ENCODE data around the gene ASTN1.

The ASTN1 gene

DNA sequence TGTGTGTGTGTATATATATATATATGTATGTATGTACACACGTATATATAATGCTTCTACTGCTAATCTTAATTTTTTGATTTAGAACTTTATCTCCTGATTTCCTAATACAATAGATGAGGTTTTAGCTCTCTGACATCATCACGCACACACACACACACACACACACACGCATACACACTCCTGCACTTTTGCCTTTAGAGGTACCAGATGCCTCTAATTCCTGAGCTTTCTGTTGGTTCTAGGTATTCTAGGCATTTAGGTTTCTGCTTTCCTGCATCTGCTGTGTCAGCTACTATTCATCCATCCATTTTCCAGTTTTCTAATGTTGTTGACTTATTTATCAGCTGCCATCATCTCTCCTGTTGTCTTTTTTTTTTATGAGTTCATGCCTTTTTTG, 348.3 kb downstream of the ASTN1 start:
- no peak for DNase-seq

DNA sequence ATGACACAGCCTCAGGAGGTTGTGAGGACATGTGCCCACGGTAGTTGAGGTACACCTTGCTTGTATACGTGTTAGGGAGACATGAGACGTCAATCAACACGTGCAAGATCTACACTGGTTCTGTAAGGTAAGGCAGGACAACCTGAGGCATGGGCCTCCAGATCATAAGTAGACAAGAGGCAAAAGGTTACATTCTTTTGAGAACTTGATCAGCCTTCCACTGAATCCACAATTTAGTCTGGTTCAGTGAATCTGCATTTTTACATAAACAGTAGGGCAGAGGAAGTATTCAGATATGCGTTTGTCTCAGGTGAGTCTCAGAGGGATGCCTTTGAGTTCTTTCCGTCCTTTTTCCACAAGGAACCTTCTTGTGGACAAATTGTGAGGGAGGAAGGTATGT, 348.9 kb downstream of the ASTN1 start:
- DNase-seq = no peak

DNA sequence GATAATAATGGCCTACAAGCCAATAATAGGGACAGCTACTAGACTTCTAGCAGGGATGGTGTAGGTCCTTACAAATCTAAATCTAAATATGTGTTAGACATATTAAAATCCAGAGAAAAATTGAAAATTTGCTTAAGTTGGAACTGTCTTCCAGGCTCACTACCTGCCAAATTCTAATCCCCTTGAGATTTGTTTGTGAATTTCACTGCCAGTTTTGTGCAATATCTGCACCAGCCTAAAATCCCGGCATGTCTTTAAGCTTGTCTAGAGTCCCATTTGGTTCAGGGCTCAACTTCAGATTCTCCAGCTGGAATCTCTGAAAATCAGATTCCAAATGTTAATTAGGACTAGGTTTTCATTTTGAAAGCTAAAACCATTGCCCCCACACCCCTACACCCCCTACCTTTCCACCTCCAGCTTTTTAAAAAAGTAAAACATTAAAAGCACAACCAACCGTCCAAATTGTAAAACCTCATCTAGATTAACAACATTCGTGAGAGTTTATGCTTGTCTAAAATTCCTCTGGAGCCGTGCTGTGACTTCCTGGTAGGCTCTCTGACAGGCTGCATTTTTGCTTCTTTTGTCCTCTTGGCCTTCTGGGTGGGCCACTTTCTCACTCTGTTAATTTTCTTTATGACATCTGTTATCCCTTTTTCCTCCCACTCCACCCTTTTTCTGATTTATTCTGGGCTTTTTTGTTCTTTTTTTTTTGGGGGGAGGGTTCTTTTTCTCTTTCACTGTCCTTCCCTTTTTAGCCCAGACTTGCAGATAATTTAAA, 352.8 kb downstream of the ASTN1 start:
- DNase-seq = no peak

DNA sequence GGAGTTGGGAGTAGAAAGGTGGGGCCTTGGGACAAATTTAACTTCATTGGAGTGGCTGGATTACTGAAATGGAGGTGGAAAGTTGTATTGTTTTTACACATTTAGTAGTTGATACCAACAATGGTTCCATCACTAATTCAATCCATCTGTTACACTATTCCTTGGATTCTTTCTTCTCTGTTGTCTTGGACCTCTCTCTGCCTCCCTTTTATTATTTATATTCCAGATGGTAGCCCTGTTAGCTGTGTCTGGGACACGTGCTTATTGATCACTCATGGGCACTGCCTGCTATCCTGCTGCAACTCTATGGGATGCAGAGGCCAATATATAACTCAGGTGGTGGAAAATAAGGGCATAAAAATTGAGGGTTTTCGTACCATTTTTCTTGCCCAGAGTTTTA, 355.2 kb downstream of the ASTN1 start:
- DNase-seq = no peak

Measured in T1000 (cell line).